LNCAP (cell line): ENCODE data around the gene KMT5C.

ENCODE experiments used
- TF ChIP-seq, protein P1 (sequence below): fragments of 450-650 bp; IDR thresholded peaks from 2 replicates; pipeline ENCODE4 v1.5.1; 2017; ENCODE audit warnings: mild to moderate bottlenecking

KMT5C gene

DNA sequence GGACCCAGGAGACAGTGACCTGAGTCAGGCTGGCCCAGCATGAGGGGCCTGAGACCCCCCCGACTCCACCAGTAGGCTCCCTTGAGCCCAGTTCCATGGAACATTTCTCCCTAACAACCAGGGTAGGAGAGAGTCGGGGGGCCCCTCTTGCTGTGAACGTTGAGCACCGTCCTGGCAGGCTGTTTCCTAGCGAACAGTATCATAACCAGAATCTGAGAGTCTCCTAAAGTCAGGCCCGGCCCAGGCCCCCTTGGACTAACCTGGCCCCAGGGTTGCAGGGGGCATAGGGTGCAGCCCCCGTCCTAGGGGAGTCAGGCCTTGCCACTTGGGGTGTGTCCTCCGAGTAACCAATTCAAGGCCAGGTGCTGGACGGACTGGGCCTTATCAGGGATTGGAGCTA lies 28.3 kb upstream of the KMT5C start:
- TF ChIP-seq, protein P1, sequence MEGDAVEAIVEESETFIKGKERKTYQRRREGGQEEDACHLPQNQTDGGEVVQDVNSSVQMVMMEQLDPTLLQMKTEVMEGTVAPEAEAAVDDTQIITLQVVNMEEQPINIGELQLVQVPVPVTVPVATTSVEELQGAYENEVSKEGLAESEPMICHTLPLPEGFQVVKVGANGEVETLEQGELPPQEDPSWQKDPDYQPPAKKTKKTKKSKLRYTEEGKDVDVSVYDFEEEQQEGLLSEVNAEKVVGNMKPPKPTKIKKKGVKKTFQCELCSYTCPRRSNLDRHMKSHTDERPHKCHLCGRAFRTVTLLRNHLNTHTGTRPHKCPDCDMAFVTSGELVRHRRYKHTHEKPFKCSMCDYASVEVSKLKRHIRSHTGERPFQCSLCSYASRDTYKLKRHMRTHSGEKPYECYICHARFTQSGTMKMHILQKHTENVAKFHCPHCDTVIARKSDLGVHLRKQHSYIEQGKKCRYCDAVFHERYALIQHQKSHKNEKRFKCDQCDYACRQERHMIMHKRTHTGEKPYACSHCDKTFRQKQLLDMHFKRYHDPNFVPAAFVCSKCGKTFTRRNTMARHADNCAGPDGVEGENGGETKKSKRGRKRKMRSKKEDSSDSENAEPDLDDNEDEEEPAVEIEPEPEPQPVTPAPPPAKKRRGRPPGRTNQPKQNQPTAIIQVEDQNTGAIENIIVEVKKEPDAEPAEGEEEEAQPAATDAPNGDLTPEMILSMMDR: no peak

DNA sequence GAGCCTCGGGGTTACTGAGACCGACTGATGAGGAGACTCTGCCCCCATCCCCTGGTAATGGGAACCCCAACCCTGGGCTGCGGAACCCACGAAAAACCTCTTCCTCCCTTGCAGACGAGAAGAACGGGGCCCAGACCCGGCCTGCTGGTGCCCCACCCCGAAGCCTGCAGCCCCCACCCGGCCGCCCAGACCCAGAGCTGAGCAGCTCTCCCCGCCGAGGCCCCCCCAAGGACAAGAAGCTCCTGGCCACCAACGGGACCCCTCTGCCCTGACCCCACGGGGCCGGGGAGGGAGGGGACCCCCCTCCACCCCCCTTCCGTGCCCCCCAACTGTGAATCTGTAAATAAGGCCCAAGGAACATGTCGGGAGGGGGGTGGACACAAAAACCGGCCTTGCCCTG lies 27.9 kb upstream of the KMT5C start:
- TF ChIP-seq, protein P1: no peak

DNA sequence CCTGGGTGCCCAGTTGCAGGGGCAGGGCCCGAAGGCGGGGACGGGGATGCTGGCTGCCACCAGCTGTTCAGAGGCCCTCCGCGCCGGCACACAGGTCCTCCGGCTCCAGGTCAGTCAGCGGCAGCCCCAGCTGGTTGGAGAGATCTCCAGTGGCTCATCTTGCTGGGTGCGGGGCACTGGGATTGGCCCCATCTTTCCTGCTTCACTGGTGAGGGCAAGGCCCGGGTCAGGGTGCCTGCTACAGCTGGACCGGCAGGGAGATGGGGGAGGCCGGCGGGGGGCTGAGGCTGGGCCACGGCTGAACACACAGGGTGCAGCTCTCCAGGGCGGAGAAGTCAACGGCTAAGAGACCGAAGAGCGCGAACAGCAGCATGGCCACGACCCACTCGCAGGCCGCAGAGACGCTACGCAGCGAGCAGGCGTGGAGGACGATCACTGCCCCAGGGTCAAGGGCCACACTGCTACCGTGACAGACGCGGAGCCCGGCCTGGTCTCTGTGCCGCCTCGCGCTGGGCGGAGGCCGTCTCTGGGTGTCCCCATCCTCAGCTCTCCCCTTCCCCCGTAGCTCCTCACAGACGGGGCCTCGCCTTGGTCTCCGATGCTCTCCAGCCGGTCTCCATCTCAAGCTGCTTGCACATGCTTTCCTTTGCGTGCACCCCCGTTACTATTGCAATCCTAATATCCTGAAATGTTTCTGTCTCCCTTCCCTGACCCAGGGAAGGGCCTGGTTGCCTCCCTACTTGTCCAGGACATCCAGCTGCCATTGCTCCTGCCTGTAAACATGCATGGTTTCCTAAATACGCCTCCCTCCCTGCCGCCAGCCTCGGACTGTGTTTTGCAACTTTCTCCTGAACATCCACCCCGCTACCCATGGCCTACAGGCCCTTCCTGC lies 26.8 kb upstream of the KMT5C start:
- TF ChIP-seq, protein P1: no peak

DNA sequence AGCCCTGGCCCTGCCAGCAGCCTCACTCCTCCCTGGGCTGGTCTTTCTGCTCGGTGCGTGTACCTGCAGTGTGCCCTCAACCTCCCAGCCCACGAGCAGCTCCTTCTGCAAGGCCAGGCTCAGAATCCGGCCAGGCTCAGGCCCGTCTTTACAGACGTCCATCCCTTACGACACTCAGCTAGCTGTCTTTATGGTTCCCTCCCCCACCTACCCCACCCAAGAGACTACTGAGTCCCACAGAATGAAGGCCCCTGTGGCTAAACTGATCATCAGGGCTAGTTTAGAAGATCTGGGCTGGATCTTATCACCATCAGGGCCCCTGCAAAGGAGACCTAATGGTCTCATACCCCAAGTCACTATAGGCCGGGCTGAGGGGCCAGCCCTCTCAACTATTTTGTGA lies 25.3 kb upstream of the KMT5C start:
- TF ChIP-seq, protein P1: no peak

DNA sequence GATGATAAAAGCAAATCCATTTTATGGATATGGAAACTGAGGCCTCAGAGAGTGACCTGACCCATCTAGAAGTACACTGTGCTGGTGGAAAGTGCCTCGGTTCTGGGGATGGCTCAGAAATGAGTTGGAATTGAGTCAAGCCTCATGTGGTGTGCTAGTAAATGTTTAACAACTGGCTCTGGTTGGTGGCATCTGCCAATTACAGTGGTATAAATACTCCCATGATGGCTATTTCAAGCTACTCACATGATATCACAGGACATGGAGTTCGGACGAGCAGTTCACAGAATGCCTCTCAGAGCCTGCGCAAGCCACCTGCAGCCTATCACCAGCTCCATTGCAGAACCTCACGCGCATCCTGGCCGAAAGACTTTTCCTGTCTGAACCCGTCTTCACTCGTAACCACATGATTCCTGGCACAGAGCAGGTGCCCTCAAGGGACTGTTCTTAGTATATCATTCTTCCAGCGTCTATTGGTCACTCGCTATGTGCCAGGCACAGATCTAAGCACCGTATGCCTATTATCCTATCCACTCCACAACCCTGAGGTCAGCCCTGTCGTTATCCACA lies 23.6 kb upstream of the KMT5C start:
- TF ChIP-seq, protein P1: no peak

DNA sequence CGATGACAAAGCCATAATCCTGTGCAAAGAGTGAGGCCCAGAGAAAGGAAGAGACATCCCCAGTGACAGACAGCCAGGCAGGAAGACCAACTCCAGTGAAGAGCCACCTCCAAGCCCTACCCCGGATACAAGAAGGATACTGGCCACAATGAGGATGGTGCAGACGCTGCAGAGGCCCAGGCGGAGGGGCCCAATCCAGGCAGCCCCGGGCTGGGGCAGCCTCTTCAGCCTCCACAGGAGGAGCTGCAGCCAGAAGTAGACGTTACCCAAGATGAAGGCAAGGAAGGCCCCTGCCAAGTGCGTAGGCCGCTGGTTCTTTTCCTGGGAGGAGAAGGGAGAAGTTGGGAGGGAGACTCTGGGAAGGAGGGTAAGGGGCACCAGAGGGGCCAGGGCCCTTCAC lies 23.0 kb upstream of the KMT5C start:
- TF ChIP-seq, protein P1: no peak

DNA sequence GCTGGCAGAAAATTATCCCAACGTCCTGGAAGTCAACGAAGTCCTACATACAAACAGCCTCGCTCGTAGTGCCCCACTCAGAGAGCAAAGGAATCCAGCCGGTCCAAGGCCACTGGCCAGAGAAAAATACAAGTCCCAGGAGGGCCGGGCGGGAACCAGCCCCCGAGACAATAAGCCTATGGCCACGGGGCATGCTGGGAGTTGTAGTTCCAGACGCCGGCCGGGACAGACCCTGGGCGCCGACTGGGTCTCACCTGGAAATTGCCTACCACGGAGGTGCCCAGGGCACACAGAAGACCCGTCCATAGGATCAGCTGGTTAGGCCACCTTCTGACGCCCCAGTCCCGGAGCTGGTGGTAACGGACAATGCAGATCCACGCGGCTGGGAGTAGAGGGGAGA lies 19.9 kb upstream of the KMT5C start:
- TF ChIP-seq, protein P1: no peak
